Measurements from ENCODE around the gene VPS41.

Gene VPS41

DNA sequence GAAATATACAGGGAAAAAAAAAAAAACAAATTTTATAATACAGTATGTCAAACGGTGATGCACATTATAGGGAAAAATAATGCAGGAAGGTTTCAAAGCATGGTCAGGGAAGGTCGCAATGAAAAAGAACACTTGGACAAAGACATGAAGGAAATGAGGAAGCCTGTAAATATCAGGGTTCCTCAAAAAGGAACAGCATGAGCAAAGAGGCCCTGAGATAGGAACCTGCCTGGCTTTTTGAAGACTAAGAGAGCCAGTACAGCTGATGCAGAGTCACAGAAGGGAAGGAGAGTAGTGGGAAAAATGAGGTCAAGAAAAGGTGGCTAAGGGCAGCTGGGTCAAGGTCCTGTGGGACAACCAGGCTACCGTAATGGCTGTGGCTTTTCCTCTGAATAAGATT is 1.9 kb downstream of the VPS41 start:
- no peak overlapping the region for H3K27ac ChIP-seq (ENCODE audit: low read depth, low read length)
- no peaks in the 10 kb centered on the region for H3K36me3 ChIP-seq (ENCODE audit: control insufficient read depth, insufficient read depth, low read length)
- no peak overlapping the region for H3K4me3 ChIP-seq (ENCODE audit: low read depth, low read length)
- H3K9ac ChIP-seq (ENCODE audit: low read depth, low read length): no peak overlapping the region
- H3K27me3 ChIP-seq (ENCODE audit: control insufficient read depth, insufficient read depth, low read length): no peaks in the 10 kb centered on the region
- H3K4me1 ChIP-seq (ENCODE audit: control insufficient read depth, insufficient read depth, low read length): peaks cover 22% of the 10 kb centered on the region
- no peaks in the 10 kb centered on the region for H3K9me3 ChIP-seq (ENCODE audit: control insufficient read depth, insufficient read depth, low read length)

DNA sequence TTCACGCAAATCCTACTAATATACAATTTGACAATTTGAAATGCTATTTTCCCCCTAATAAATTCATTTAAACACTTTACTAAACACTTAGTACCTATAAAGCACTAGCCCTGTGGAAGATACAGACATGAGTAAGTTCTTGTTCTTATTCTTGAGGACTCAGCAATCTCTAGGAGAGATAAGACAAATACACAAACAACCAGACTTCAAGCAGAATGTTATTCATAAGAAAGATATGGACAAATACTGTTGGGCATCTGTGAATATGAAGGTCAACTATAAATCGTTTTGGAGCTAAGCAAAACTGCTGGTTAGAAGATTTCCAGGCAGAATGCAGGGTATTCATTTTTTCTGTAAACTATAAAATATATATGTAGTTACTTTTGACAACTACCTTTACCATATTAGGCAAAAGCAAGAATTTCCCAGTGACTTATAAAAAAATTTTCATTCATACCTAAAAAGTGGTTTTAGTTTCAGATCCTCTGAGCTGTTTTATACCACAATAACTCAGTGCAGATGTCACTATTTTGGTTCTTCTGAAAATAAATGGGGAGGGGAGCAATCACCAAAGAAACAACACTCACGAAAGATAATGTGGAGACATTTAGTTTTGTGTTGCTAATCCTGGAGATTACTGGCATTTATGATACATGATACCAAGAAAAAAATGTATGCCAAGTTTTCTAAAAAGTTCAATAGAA is 3.8 kb downstream of the VPS41 start:
- no peak overlapping the region for H3K4me3 ChIP-seq (ENCODE audit: low read depth, low read length)
- H3K36me3 ChIP-seq (ENCODE audit: control insufficient read depth, insufficient read depth, low read length): no peaks in the 10 kb centered on the region
- no peak overlapping the region for H3K9ac ChIP-seq (ENCODE audit: low read depth, low read length)
- no peaks in the 10 kb centered on the region for H3K9me3 ChIP-seq (ENCODE audit: control insufficient read depth, insufficient read depth, low read length)
- no peaks in the 10 kb centered on the region for H3K27me3 ChIP-seq (ENCODE audit: control insufficient read depth, insufficient read depth, low read length)
- H3K27ac ChIP-seq (ENCODE audit: low read depth, low read length): no peak overlapping the region
- H3K4me1 ChIP-seq (ENCODE audit: control insufficient read depth, insufficient read depth, low read length): peaks cover 22% of the 10 kb centered on the region

GRCh38 chr7:38903057-38903456 is 5.9 kb downstream of the VPS41 start:
- Histone ChIP-seq H3K4me1 (ENCODE audit: control insufficient read depth, insufficient read depth, low read length) (peaks cover 18% of the 10 kb centered on the region), H3K4me3 (ENCODE audit: low read depth, low read length) (no peak overlapping the region)

DNA sequence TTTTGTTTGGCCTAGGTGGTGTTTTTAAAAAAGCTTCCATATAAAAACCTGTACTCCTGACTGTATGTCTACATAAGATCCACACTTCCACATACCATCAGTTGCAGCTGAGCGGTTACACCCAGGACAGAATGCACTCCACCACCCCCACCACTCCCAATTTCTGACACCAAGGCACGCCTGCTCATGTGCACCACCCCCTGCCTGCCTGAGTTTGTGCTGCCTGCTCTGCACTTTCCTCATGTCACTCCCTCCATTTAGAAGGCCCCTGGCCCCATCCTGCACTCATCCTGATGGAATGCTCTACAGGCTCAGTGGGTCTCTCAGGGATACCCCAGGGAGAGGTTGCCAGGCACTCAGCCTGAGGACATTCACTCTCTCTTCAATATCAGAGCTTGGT is 6.5 kb downstream of the VPS41 start:
- no peak overlapping the region for H3K9ac ChIP-seq (ENCODE audit: low read depth, low read length)
- H3K4me1 ChIP-seq (ENCODE audit: control insufficient read depth, insufficient read depth, low read length): peaks cover 16% of the 10 kb centered on the region
- H3K27me3 ChIP-seq (ENCODE audit: control insufficient read depth, insufficient read depth, low read length): no peaks in the 10 kb centered on the region
- no peak overlapping the region for H3K27ac ChIP-seq (ENCODE audit: low read depth, low read length)
- H3K36me3 ChIP-seq (ENCODE audit: control insufficient read depth, insufficient read depth, low read length): no peaks in the 10 kb centered on the region
- H3K9me3 ChIP-seq (ENCODE audit: control insufficient read depth, insufficient read depth, low read length): no peaks in the 10 kb centered on the region
- no peak overlapping the region for H3K4me3 ChIP-seq (ENCODE audit: low read depth, low read length)

More at GRCh38 chr7:38903057-38903456, 5.9 kb downstream of the VPS41 start:
- Histone ChIP-seq H3K27me3 (ENCODE audit: control insufficient read depth, insufficient read depth, low read length) (no peaks in the 10 kb centered on the region), H3K36me3 (ENCODE audit: control insufficient read depth, insufficient read depth, low read length) (no peaks in the 10 kb centered on the region), H3K9ac (ENCODE audit: low read depth, low read length) (no peak overlapping the region), H3K9me3 (ENCODE audit: control insufficient read depth, insufficient read depth, low read length) (no peaks in the 10 kb centered on the region), H3K27ac (ENCODE audit: low read depth, low read length) (no peak overlapping the region)

DNA sequence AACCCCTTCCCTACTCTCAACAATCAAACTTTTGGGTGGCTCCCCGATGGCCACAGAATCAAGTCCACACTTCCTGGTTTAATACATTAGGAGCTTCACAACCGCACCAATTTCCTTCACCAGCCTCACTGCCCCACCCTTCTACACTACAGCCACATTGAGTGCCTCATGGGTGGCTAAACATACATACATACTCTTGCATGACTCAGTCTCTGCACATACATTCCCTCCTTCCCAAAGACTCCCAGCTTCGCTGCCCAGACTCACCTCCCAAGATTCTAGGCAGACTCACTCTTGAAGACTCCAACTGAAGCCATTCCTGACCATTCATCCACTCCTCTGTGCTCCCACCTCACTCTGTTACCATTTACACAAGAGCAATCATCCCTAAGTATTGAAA is 15.9 kb downstream of the VPS41 start:
- Histone ChIP-seq H3K4me1 (ENCODE audit: control insufficient read depth, insufficient read depth, low read length) (no peaks in the 10 kb centered on the region), H3K27me3 (ENCODE audit: control insufficient read depth, insufficient read depth, low read length) (no peaks in the 10 kb centered on the region), H3K36me3 (ENCODE audit: control insufficient read depth, insufficient read depth, low read length) (peaks cover 21% of the 10 kb centered on the region), H3K9me3 (ENCODE audit: control insufficient read depth, insufficient read depth, low read length) (no peaks in the 10 kb centered on the region), H3K9ac (ENCODE audit: low read depth, low read length) (no peak overlapping the region), H3K4me3 (ENCODE audit: low read depth, low read length) (no peak overlapping the region), H3K27ac (ENCODE audit: low read depth, low read length) (no peak overlapping the region)

GRCh38 chr7:38890597-38890996 is 18.4 kb downstream of the VPS41 start:
- H3K9ac ChIP-seq (ENCODE audit: low read depth, low read length): no peak overlapping the region
- no peak overlapping the region for H3K27ac ChIP-seq (ENCODE audit: low read depth, low read length)
- peaks cover 3% of the 10 kb centered on the region for H3K4me1 ChIP-seq (ENCODE audit: control insufficient read depth, insufficient read depth, low read length)
- no peaks in the 10 kb centered on the region for H3K9me3 ChIP-seq (ENCODE audit: control insufficient read depth, insufficient read depth, low read length)
- no peaks in the 10 kb centered on the region for H3K27me3 ChIP-seq (ENCODE audit: control insufficient read depth, insufficient read depth, low read length)
- H3K36me3 ChIP-seq (ENCODE audit: control insufficient read depth, insufficient read depth, low read length): peaks cover 10% of the 10 kb centered on the region; the same call in 1 of the 2 replicates
- no peak overlapping the region for H3K4me3 ChIP-seq (ENCODE audit: low read depth, low read length)

DNA sequence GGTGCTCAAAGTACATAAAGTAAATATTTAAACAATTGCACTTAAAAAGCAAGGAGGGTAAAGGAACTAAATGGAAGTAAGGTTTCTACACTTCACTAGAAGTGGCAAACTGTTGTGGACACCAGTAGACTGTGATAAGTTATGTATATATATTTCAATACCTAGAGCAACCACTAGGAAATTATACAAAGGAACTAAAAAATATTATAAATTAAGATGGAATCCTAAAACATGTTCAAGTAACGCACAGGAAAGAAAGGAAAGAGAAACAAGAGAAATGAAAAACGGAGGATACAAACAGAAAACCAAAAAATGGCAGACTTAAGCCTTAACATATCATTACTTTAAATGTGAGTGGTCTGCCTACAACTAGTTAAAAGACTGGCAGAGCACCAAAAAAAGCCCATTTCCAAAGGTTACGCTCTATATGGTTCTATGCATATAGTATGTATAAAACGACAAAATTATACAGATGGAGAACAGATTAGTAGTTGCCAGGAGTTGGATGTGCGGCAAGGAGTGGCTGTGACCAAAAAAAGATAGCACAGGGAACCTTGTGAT is 19.0 kb downstream of the VPS41 start:
- no peak overlapping the region for H3K4me3 ChIP-seq (ENCODE audit: low read depth, low read length)
- H3K9ac ChIP-seq (ENCODE audit: low read depth, low read length): no peak overlapping the region
- H3K27me3 ChIP-seq (ENCODE audit: control insufficient read depth, insufficient read depth, low read length): no peaks in the 10 kb centered on the region
- peaks cover 3% of the 10 kb centered on the region for H3K4me1 ChIP-seq (ENCODE audit: control insufficient read depth, insufficient read depth, low read length)
- no peaks in the 10 kb centered on the region for H3K9me3 ChIP-seq (ENCODE audit: control insufficient read depth, insufficient read depth, low read length)
- H3K36me3 ChIP-seq (ENCODE audit: control insufficient read depth, insufficient read depth, low read length): 0 out of 2 replicates have a peak, but pooled peaks cover 5% of the 10 kb centered on the region
- no peak overlapping the region for H3K27ac ChIP-seq (ENCODE audit: low read depth, low read length)

DNA sequence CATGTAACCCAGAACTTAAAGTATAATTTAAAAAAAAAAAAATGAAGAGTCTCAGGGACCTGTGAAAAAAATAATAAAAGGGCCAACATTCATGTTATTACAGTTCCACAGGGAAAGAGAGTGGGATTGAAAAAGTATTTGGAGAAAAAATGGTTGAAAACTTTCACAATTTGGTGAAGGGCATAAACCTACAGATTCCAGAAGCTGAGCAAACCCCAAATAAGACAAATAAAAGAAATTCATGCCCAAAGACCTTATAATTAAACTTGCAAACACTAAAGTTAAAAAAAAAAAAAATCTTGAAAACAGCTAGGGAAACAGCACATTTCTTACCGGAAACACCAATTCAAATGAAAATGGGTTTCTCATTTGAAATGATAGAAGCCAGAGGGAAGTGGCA is 19.9 kb downstream of the VPS41 start:
- Histone ChIP-seq H3K27me3 (ENCODE audit: control insufficient read depth, insufficient read depth, low read length) (no peaks in the 10 kb centered on the region), H3K9me3 (ENCODE audit: control insufficient read depth, insufficient read depth, low read length) (no peaks in the 10 kb centered on the region), H3K9ac (ENCODE audit: low read depth, low read length) (no peak overlapping the region), H3K36me3 (ENCODE audit: control insufficient read depth, insufficient read depth, low read length) (0 out of 2 replicates have a peak, but pooled peaks cover 5% of the 10 kb centered on the region), H3K27ac (ENCODE audit: low read depth, low read length) (no peak overlapping the region), H3K4me1 (ENCODE audit: control insufficient read depth, insufficient read depth, low read length) (peaks cover 3% of the 10 kb centered on the region), H3K4me3 (ENCODE audit: low read depth, low read length) (no peak overlapping the region)

DNA sequence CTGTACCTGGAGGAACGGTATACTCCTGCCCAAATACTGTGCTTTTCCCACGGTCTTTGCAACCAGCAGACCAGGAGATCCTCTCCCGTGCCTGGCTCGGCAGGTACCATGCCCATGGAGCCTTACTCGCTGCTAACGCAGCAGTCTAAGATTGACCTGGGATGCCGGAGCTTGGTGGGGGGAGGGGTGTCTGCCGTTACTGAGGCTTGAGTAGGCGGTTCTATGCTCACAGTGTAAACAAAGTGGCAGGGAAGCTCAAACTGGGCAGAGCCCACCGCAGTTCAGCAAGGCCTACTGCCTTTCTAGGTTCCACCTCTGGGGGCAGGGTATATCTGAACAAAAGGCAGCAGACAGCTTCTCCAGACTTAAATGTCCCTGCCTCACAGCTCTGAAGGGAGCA is 22.7 kb downstream of the VPS41 start:
- no peaks in the 10 kb centered on the region for H3K9me3 ChIP-seq (ENCODE audit: control insufficient read depth, insufficient read depth, low read length)
- peaks cover 3% of the 10 kb centered on the region for H3K4me1 ChIP-seq (ENCODE audit: control insufficient read depth, insufficient read depth, low read length)
- no peaks in the 10 kb centered on the region for H3K36me3 ChIP-seq (ENCODE audit: control insufficient read depth, insufficient read depth, low read length)
- H3K27ac ChIP-seq (ENCODE audit: low read depth, low read length): no peak overlapping the region
- no peak overlapping the region for H3K9ac ChIP-seq (ENCODE audit: low read depth, low read length)
- no peak overlapping the region for H3K4me3 ChIP-seq (ENCODE audit: low read depth, low read length)
- H3K27me3 ChIP-seq (ENCODE audit: control insufficient read depth, insufficient read depth, low read length): no peaks in the 10 kb centered on the region

- H3K9me3 ChIP-seq (ENCODE audit: control insufficient read depth, insufficient read depth, low read length): no peaks in the 10 kb centered on the region
- no peak overlapping the region for H3K9ac ChIP-seq (ENCODE audit: low read depth, low read length)
- H3K27me3 ChIP-seq (ENCODE audit: control insufficient read depth, insufficient read depth, low read length): no peaks in the 10 kb centered on the region
- H3K27ac ChIP-seq (ENCODE audit: low read depth, low read length): no peak overlapping the region
- H3K4me1 ChIP-seq (ENCODE audit: control insufficient read depth, insufficient read depth, low read length): peaks cover 3% of the 10 kb centered on the region
- no peak overlapping the region for H3K4me3 ChIP-seq (ENCODE audit: low read depth, low read length)
- H3K36me3 ChIP-seq (ENCODE audit: control insufficient read depth, insufficient read depth, low read length): no peaks in the 10 kb centered on the region
Measured at GRCh38 chr7:38883706-38884105, 25.3 kb downstream of the VPS41 start.

- Histone ChIP-seq H3K36me3 (ENCODE audit: control insufficient read depth, insufficient read depth, low read length) (no peaks in the 10 kb centered on the region), H3K9ac (ENCODE audit: low read depth, low read length) (no peak overlapping the region), H3K9me3 (ENCODE audit: control insufficient read depth, insufficient read depth, low read length) (no peaks in the 10 kb centered on the region), H3K4me3 (ENCODE audit: low read depth, low read length) (no peak overlapping the region), H3K27me3 (ENCODE audit: control insufficient read depth, insufficient read depth, low read length) (no peaks in the 10 kb centered on the region), H3K27ac (ENCODE audit: low read depth, low read length) (no peak overlapping the region), H3K4me1 (ENCODE audit: control insufficient read depth, insufficient read depth, low read length) (peaks cover 4% of the 10 kb centered on the region)
Measured at GRCh38 chr7:38881947-38882684, 26.9 kb downstream of the VPS41 start.

Measured in HUES48 (cell line).